Right cardiac atrium (tissue), 5 donors: ENCODE data around the gene RNU2-1. TPM values are rescaled to one million over a fixed set of nuclear protein-coding genes. Genes with fewer than 3 reads are reported as not detected.
A peak's percentile ranks its signal among the peaks of the same experiment; 100 is the strongest.
"Not testable (repeated sequence)": the region's sequence is repeated elsewhere in the genome, so short reads cannot be mapped to it uniquely, and the experiment has no call there.

Source experiments
- ATAC-seq, 2 donors: fragments of 200-7000 bp; cut with Tn5 transposase; one replicate each; pipeline versions ENCODE4 v1.8.0 to v1.9.1; 2020; ENCODE audit warnings: moderate library complexity in 2 of 2, mild to moderate bottlenecking in 1 of 2
- DNase-seq, 3 donors: peaks; one replicate each; pipeline ENCODE4 v3.0.0-alpha.2; 2020
- H3K27ac ChIP-seq: one replicate; pipeline ENCODE4 v1.5.1; 2013; ENCODE audit warnings: mild to moderate bottlenecking, low read length, control low read depth, moderate library complexity
- H3K27me3 ChIP-seq: one replicate; pipeline ENCODE4 v1.6.1; 2013; ENCODE audit not compliant: control insufficient read depth, insufficient read depth
- H3K4me1 ChIP-seq: one replicate; pipeline ENCODE4 v1.6.1; 2013; ENCODE audit warnings: low read length; ENCODE audit not compliant: control insufficient read depth, insufficient read depth
- H3K4me3 ChIP-seq: one replicate; pipeline ENCODE4 v1.5.1; 2013; ENCODE audit warnings: low read length, control low read depth
- H3K9me3 ChIP-seq: one replicate; pipeline ENCODE4 v1.6.1; 2013; ENCODE audit warnings: low read length; ENCODE audit not compliant: control insufficient read depth
- WGBS: extraction: QIAGEN DNeasy Blood & Tissue Kit; methylation state at CpG from one replicate; pipeline ENCODE4 v1.1.7; 2013; 5-methylcytosine and 5-hydroxymethylcytosine counted together
- intact Hi-C, 4 donors: fragments of 100-400 bp; cut with DNase I; formaldehyde crosslinking; loops; one replicate each; pipeline versions ENCODE4 v1.11.0 to v1.14.0; 2022 to 2023
- polyA plus RNA-seq: library from polyadenylated mRNA; stranded (reverse); fragments of 200-250 nt; gene quantifications from one replicate; pipeline ENCODE4 v1.2.3, GENCODE V29; 2013
- total RNA-seq, 4 donors: library from RNA; stranded (reverse); fragmentation: NEBNext Ultra II Directional; extraction: Animal tissue kit (Norgen Biotek cat#: 25700); gene quantifications; one replicate each; pipeline ENCODE4 v1.2.1, GENCODE V29; 2021
- donor health status: healthy with polysubstance abuse.
- donor health status: DM: no; HTN: yes; CAD: no.
- donor health status: DM: no; HTN: no; CAD: no.
- donor health status: DM: no; HTN: yes; CAD: no; lungs with severe emphysema.
- donor health status: DM: yes; HTN: yes; CAD: no.

The RNU2-1 gene
- total and polyA plus RNA-seq, 5 donors, result 4,539 to 8,032 (median 6,851) TPM; not detected in 1

DNA sequence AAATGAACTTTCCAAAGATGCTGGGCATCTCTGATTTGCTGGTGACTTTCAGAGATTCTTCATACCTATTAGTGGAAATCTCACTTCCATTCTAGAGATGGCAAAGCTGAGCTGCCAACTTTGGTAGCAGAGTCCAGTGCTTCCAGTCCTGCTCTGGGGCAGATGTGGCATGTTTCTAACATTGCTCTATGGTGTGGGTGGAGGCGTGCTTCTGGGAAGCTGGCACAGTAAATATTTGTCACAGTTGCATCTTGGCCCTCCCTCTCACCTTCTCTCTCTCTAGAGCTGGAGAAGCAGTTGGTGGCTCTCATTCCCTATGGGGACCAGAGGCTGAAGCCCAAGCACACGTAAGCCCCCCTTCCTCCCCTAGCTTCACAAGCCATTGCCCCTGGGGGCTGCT, 20.2 kb downstream of the RNU2-1 start:
- Histone ChIP-seq H3K4me3 (no peak overlapping the region), H3K27ac (no peak overlapping the region), H3K27me3 (no peaks in the 10 kb centered on the region), H3K4me1 (no peaks in the 10 kb centered on the region), H3K9me3 (no peaks in the 10 kb centered on the region)
- WGBS, result 96% methylated on average over 2 of the region's 2 CpGs
- intact Hi-C loops, result loop anchor here in 1 of 4 donors (5.0 kb wide), 1 partner anchor 119 kb away; no protein-coding TSS in a partner anchor
- ATAC-seq (no peak), DNase-seq (no peak)

DNA sequence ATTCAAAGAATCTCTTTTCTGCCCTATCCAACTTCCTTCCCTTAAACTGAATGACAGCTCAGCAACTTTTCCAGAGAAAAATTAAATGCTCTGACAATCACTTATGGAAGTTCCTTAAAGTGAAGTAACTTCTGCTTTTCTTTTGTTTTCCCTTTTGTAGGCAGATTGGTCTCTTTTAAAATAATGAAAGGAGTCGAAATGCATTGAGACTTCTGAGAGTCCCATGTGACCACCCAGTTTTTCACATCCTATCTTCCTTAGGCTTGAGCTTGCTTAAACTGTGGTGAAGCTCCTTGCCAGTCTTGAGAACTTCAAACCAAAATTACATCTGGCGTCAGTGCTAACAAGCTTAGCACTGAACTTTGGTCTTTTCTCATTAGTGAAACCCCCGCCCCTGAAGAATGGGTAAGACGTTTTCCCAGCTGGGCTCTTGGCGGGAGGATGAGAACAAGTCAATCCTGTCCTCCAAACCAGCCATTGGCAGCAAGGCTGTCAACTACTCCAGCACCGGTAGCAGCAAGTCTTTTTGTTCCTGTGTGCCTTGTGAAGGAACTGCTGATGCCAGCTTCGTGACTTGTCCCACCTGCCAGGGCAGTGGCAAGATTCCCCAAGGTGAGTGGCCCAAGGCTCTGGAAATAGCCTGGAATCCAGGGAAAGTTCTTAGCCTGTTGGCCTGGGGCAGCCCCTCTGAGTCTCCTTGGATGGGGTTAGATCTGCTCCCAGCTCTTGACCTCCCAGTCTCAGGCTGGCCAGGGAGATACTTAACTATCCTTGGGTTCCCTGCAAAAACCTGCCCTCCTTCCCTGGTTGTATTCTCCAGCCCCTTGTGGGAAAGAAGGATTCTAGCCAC, 20.9 kb downstream of the RNU2-1 start:
- ATAC-seq, result no peak
- DNase-seq, result no peak
- Histone ChIP-seq H3K4me3 (peak overlapping the region; percentile 74), H3K4me1 (no peaks in the 10 kb centered on the region), H3K9me3 (no peaks in the 10 kb centered on the region), H3K27me3 (no peaks in the 10 kb centered on the region), H3K27ac (no peak overlapping the region)
- intact Hi-C loops, result loop anchor here in 1 of 4 donors (5.0 kb wide), 1 partner anchor 119 kb away; no protein-coding TSS in a partner anchor
- 58% methylated on average over 7 of the region's 7 CpGs for WGBS

DNA sequence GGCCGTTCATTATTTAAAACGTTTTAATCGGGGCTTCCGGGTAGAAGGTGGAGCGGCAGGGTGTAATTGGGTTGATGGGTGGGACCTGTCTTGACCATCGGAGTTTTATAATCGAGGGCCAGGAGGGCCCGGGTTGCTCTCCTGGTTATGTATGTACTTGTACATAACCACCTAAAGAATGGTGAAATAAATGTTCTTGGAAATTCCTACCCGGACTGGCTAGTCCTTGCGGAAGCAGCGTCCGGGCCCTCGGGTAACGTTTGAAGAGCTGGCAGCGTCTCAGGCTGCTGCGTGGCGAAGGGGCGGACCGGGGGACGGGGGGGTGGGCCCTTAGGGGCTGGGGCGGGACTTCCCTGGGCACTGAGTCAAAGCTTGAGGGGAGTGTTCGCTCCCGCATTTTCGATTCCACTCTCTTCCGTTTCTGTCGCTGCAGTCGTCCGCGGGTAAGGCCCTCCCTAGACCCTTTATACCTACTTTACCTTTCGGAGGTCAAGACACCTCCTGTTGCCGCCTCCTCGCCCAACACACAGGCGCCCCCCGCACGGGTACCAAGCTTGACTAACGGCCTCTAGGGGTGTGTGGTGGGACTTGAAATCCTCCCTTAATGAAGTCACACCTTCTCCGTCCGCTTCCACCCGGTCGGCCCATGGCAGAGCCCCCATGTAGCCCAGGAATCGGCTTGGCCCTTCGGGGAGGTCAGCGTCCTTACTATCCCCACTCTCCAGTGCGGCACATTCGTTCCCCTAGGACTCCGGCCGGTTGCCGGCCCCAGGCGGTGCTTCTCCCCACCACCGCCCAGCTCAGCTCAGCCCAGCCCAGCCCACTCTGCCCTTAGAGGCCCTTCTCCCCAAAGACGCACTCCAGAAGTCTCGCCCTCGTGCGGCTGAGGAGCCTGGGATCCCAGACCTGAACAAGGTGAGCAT, 22.0 kb downstream of the RNU2-1 start, which contains the start of gene TMEM106A:
TMEM106A (plus strand) TSS at position 396 of the 923 bp plus-strand sequence. CDS start 1,167 bp downstream, outside the sequence.
- peak; percentile 86 to 93 (median 93) for DNase-seq
- no peaks in the 10 kb centered on the region for H3K9me3 ChIP-seq
- WGBS, result under 1% methylated on average over 54 of the region's 54 CpGs
- no peaks in the 10 kb centered on the region for H3K27me3 ChIP-seq
- intact Hi-C loops, result loop anchor here in 1 of 4 donors (5.0 kb wide), 1 partner anchor 121 kb away; no protein-coding TSS in a partner anchor
- ATAC-seq, result peak; percentile 93 to 94
- H3K4me1 ChIP-seq, result no peaks in the 10 kb centered on the region
- peak within 1 kb of the TSS; percentile 54 for H3K27ac ChIP-seq
- peak within 1 kb of the TSS; percentile 74 for H3K4me3 ChIP-seq

DNA sequence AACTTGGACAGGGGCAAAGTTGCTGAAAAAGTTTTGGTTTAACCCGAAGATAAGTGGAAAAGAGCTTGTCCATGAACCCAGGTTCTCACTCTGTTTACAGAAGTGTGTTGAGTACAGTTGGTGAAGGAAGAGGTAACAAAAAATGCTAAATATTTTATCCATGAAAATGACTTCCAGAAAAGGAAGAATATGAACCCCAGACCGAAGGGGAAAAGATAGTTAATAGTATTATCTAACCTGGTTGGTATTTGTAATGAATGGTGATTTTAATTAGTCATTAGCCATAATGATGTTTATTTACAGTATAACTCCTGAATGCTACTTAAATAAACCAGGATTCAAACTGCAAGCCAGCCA, 22.7 kb downstream of the RNU2-1 start:
- peak overlapping the region; percentile 54 for H3K27ac ChIP-seq
- H3K27me3 ChIP-seq, result no peaks in the 10 kb centered on the region
- WGBS, result 22% methylated on average over 2 of the region's 2 CpGs
- peak overlapping the region; percentile 74 for H3K4me3 ChIP-seq
- intact Hi-C loops, result loop anchor here in 1 of 4 donors (5.0 kb wide), 1 partner anchor 121 kb away; no protein-coding TSS in a partner anchor
- DNase-seq (no peak), ATAC-seq (no peak)
- H3K4me1 ChIP-seq, result no peaks in the 10 kb centered on the region
- no peaks in the 10 kb centered on the region for H3K9me3 ChIP-seq

DNA sequence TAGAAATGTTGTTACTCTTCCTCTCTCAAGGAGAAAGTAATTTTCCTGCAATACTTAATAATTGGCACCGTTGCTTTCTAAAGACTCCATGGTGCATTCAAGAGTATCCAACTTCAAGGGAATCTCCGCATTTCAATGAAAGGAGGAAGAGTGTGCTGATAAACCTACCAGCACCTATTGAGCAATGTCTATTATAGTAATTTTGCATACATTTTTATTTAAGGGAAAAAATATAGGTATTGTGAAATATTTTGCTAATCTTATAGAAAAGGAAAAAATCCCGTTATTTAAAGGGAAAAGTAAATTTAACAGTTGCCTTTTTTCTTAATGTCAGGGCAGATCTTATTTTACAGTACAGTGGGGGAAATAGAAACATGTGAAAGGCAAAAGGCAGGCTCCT, 23.2 kb downstream of the RNU2-1 start:
- H3K27me3 ChIP-seq, result no peaks in the 10 kb centered on the region
- H3K4me1 ChIP-seq, result no peaks in the 10 kb centered on the region
- DNase-seq (no peak), ATAC-seq (no peak)
- H3K4me3 ChIP-seq, result no peak overlapping the region
- intact Hi-C loops, result loop anchor here in 1 of 4 donors (5.0 kb wide), 1 partner anchor 122 kb away; no protein-coding TSS in a partner anchor
- no peak overlapping the region for H3K27ac ChIP-seq
- WGBS, result 72% methylated on average over 3 of the region's 3 CpGs
- no peaks in the 10 kb centered on the region for H3K9me3 ChIP-seq

DNA sequence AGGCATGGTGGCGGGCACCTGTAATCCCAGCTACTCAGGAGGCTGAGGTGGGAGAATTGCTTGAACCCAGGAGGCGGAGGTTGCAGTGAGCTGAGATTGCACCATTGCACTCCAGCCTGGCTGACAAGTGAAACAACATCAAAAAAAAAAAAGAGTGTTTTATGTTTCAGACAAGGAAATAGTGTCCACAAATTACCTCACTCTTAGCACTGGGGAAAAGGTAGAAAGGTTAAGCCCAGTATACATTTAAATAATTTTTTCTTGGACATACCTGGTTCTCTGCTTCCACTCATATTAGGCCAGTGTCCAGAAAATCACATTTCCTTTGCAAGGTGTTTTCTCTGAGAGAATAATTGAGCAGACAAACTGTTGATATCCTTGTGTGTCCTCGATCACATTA, 30.8 kb downstream of the RNU2-1 start:
- H3K9me3 ChIP-seq, H3K27ac ChIP-seq, DNase-seq, H3K4me3 ChIP-seq, ATAC-seq, H3K4me1 ChIP-seq, H3K27me3 ChIP-seq, intact Hi-C loops: not testable (repeated sequence)
- WGBS, result 97% methylated on average over 3 of the region's 3 CpGs

DNA sequence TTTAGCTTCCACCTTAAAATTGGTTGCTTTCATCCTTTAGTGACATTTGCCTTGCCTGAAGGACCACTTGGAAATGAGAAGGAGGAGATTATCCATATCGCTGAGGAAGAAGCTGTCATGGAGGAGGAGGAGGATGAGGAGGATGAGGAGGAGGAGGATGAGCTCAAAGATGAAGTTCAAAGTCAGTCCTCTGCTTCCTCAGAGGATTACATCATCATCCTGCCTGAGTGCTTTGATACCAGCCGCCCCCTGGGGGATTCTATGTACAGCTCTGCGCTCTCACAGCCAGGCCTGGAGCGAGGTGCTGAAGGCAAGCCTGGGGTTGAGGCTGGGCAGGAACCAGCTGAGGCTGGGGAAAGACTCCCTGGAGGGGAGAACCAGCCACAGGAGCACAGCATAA, 33.6 kb downstream of the RNU2-1 start:
- Histone ChIP-seq H3K27ac (no peak overlapping the region), H3K4me1 (no peaks in the 10 kb centered on the region), H3K27me3 (no peaks in the 10 kb centered on the region), H3K9me3 (no peaks in the 10 kb centered on the region), H3K4me3 (no peak overlapping the region)
- 81% methylated on average over 4 of the region's 4 CpGs for WGBS
- ATAC-seq (no peak), DNase-seq (no peak)
- intact Hi-C loops, result no loop called here

DNA sequence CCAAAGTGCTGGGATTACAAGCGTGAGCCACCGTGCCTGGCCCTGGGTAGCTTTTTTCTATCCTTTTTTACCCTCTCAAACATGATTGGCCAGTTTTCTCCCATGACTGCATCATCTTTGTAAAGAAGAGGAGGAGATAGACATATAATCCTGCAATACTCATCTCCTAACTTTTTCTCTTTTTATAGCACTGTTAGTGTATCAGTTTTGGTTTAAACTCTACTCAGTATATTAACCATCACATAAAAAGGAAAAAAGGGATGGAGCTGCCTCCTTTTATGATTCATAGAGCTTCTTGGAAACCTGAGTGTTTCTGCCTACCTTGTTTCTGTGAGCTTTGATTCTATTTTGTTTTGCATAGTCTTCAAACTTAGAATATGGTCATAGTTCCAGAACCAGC, 34.1 kb downstream of the RNU2-1 start:
- no peak for DNase-seq
- Histone ChIP-seq H3K4me1 (no peaks in the 10 kb centered on the region), H3K4me3 (no peak overlapping the region), H3K27ac (no peak overlapping the region), H3K9me3 (no peaks in the 10 kb centered on the region), H3K27me3 (no peaks in the 10 kb centered on the region)
- intact Hi-C loops, result no loop called here
- 86% methylated on average over 2 of the region's 2 CpGs for WGBS
- no peak for ATAC-seq

DNA sequence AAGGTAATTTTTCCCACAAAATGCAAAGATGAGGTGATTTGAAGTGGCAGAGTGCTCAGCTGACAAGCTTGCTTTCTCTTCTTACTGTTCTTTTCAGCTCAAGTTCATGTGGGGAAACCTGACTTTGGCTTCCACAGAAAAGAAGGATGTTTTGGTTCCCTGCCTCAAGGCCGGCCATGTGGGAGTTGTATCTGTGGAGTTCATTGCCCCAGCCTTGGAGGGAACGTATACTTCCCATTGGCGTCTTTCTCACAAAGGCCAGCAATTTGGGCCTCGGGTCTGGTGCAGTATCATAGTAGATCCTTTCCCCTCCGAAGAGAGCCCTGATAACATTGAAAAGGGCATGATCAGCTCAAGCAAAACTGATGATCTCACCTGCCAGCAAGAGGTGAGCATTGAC, 40.5 kb downstream of the RNU2-1 start:
- 86% methylated on average over 5 of the region's 5 CpGs for WGBS
- no peak for ATAC-seq
- no peak overlapping the region for H3K27ac ChIP-seq
- no peak overlapping the region for H3K4me3 ChIP-seq
- intact Hi-C loops, result no loop called here
- H3K9me3 ChIP-seq, result no peaks in the 10 kb centered on the region
- H3K27me3 ChIP-seq, result no peaks in the 10 kb centered on the region
- no peaks in the 10 kb centered on the region for H3K4me1 ChIP-seq
- DNase-seq, result no peak

DNA sequence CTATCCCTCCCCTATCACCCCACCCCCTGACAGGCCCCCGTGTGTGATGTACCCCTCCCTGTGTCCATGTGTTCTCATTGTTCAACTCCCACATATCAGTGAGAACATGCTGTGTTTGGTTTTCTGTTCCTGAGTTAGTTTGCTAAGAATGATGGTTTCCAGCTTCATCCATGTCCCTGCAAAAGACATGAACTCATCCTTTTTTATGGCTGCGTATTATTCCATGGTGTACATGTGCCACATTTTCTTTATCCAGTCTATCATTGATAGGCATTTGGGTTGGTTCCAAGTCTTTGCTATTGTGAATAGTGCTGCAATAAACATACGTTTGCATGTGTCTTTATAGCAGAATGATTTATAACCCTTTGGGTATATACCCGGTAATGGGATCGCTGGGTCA, 47.1 kb downstream of the RNU2-1 start:
- H3K9me3 ChIP-seq, H3K4me1 ChIP-seq, H3K27me3 ChIP-seq, H3K4me3 ChIP-seq, ATAC-seq, intact Hi-C loops, H3K27ac ChIP-seq, DNase-seq: not testable (repeated sequence)
- 96% methylated on average over 5 of the region's 5 CpGs for WGBS

DNA sequence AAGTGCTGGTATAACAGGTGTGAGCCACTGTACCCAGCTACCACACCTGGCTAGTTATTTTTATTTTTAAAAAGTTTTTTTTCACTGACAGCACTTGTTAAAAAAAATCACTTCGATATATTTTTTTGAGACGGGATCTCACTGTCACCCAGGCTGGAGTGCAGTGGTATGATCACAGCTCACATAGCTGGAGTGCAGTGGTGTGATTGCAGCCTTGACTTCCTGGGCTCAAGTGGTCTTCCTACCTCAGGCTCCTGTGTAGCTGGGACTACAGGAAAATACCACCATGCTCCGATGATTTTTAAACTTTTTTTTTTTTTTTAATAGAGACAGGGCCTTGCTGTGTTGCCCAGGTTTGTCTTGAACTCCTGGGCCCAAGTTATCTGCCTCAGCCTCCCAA, 49.9 kb downstream of the RNU2-1 start:
- Histone ChIP-seq H3K9me3 (no peaks in the 10 kb centered on the region), H3K27ac (no peak overlapping the region), H3K4me3 (no peak overlapping the region), H3K27me3 (no peaks in the 10 kb centered on the region), H3K4me1 (no peaks in the 10 kb centered on the region)
- no peak for ATAC-seq
- DNase-seq, result no peak
- intact Hi-C loops, result no loop called here
- WGBS, result 92% methylated on average over 3 of the region's 3 CpGs
